HG02852 (cell line): ENCODE measurements around the gene CHST1.

Experiments used
- ATAC-seq: cut with Tn5 transposase; IDR thresholded peaks from one replicate; pipeline ENCODE4 v1.9.1; 2021; ENCODE audit warnings: mild to moderate bottlenecking, moderate library complexity; ENCODE audit not compliant: unreplicated experiment

Gene CHST1

GRCh38 chr11:45646275-45646927, 19.0 kb downstream of the CHST1 start:
- peak; percentile 60 for ATAC-seq

- no peak for ATAC-seq
Observed at GRCh38 chr11:45644981-45645889, 20.2 kb downstream of the CHST1 start.

- ATAC-seq = no peak
Observed at GRCh38 chr11:45643598-45644260, 21.7 kb downstream of the CHST1 start.

GRCh38 chr11:45641961-45642360, 23.5 kb downstream of the CHST1 start:
- ATAC-seq = no peak

- no peak for ATAC-seq
Observed at GRCh38 chr11:45638051-45638450, 27.4 kb downstream of the CHST1 start.

- no peak for ATAC-seq
Observed at GRCh38 chr11:45635907-45636306, 29.5 kb downstream of the CHST1 start.

GRCh38 chr11:45625611-45626010, 39.8 kb downstream of the CHST1 start:
- no peak for ATAC-seq

GRCh38 chr11:45624095-45624494, 41.3 kb downstream of the CHST1 start:
- no peak for ATAC-seq

GRCh38 chr11:45622861-45623260, 42.6 kb downstream of the CHST1 start:
- no peak for ATAC-seq

- no peak for ATAC-seq
Observed at GRCh38 chr11:45622283-45622682, 43.1 kb downstream of the CHST1 start.

- no peak for ATAC-seq
Observed at GRCh38 chr11:45621588-45621987, 43.8 kb downstream of the CHST1 start.

GRCh38 chr11:45620243-45620642, 45.2 kb downstream of the CHST1 start:
- ATAC-seq = no peak

GRCh38 chr11:45618897-45619296, 46.5 kb downstream of the CHST1 start:
- no peak for ATAC-seq

- no peak for ATAC-seq
Observed at GRCh38 chr11:45617871-45618601, 47.4 kb downstream of the CHST1 start.

GRCh38 chr11:45616802-45617549, 48.4 kb downstream of the CHST1 start:
- no peak for ATAC-seq

GRCh38 chr11:45615182-45615792, 50.1 kb downstream of the CHST1 start:
- ATAC-seq = no peak

GRCh38 chr11:45614196-45614828, 51.1 kb downstream of the CHST1 start:
- ATAC-seq = no peak

- no peak for ATAC-seq
Observed at GRCh38 chr11:45610627-45611026, 54.8 kb downstream of the CHST1 start.

GRCh38 chr11:45609902-45610301, 55.5 kb downstream of the CHST1 start:
- ATAC-seq = no peak
